Measurements from ENCODE around the gene MGARP.

MGARP gene

GRCh38 chr4:139279760-139280620, at the start of gene MGARP:
TSS of gene MGARP (minus strand) at chr4:139280225. CDS start at chr4:139280158, 67 bp downstream.
- no peak for TF ChIP-seq GATA3 (IDR thresholded peaks at IDR 0.05; ENCODE audit: low read depth, low read length)
- TF ChIP-seq GATA2 (IDR thresholded peaks at IDR 0.05; ENCODE audit: low read depth, low read length) = no peak

- no peak for TF ChIP-seq GATA2 (IDR thresholded peaks at IDR 0.05; ENCODE audit: low read depth, low read length)
- TF ChIP-seq GATA3 (IDR thresholded peaks at IDR 0.05; ENCODE audit: low read depth, low read length) = no peak
Observed at GRCh38 chr4:139329665-139330200, 49.7 kb upstream of the MGARP start.

GRCh38 chr4:139324620-139325019, 44.6 kb upstream of the MGARP start:
- TF ChIP-seq GATA2 (IDR thresholded peaks at IDR 0.05; ENCODE audit: low read depth, low read length) (no peak), GATA3 (IDR thresholded peaks at IDR 0.05; ENCODE audit: low read depth, low read length) (no peak)

- TF ChIP-seq GATA3 (IDR thresholded peaks at IDR 0.05; ENCODE audit: low read depth, low read length) = no peak
- TF ChIP-seq GATA2 (IDR thresholded peaks at IDR 0.05; ENCODE audit: low read depth, low read length) = no peak
Observed at GRCh38 chr4:139319571-139319970, 39.5 kb upstream of the MGARP start.

- TF ChIP-seq GATA2 (IDR thresholded peaks at IDR 0.05; ENCODE audit: low read depth, low read length) = no peak
- no peak for TF ChIP-seq GATA3 (IDR thresholded peaks at IDR 0.05; ENCODE audit: low read depth, low read length)
Observed at GRCh38 chr4:139317635-139318034, 37.6 kb upstream of the MGARP start.

- no peak for TF ChIP-seq GATA3 (IDR thresholded peaks at IDR 0.05; ENCODE audit: low read depth, low read length)
- TF ChIP-seq GATA2 (IDR thresholded peaks at IDR 0.05; ENCODE audit: low read depth, low read length) = no peak
Observed at GRCh38 chr4:139316733-139317132, 36.7 kb upstream of the MGARP start.

GRCh38 chr4:139315221-139315675, 35.2 kb upstream of the MGARP start:
- TF ChIP-seq GATA3 (IDR thresholded peaks at IDR 0.05; ENCODE audit: low read depth, low read length) = no peak
- TF ChIP-seq GATA2 (IDR thresholded peaks at IDR 0.05; ENCODE audit: low read depth, low read length) = no peak

GRCh38 chr4:139314047-139314800, 34.2 kb upstream of the MGARP start:
- TF ChIP-seq GATA3 (IDR thresholded peaks at IDR 0.05; ENCODE audit: low read depth, low read length) (no peak), GATA2 (IDR thresholded peaks at IDR 0.05; ENCODE audit: low read depth, low read length) (no peak)

GRCh38 chr4:139312552-139313332, 32.7 kb upstream of the MGARP start:
- TF ChIP-seq GATA2 (IDR thresholded peaks at IDR 0.05; ENCODE audit: low read depth, low read length) (no peak), GATA3 (IDR thresholded peaks at IDR 0.05; ENCODE audit: low read depth, low read length) (no peak)

- no peak for TF ChIP-seq GATA2 (IDR thresholded peaks at IDR 0.05; ENCODE audit: low read depth, low read length)
- TF ChIP-seq GATA3 (IDR thresholded peaks at IDR 0.05; ENCODE audit: low read depth, low read length) = no peak
Observed at GRCh38 chr4:139311909-139312308, 31.9 kb upstream of the MGARP start.

- TF ChIP-seq GATA2 (IDR thresholded peaks at IDR 0.05; ENCODE audit: low read depth, low read length) (no peak), GATA3 (IDR thresholded peaks at IDR 0.05; ENCODE audit: low read depth, low read length) (no peak)
Observed at GRCh38 chr4:139304920-139305319, 24.9 kb upstream of the MGARP start.

- TF ChIP-seq GATA2 (IDR thresholded peaks at IDR 0.05; ENCODE audit: low read depth, low read length) = no peak
- no peak for TF ChIP-seq GATA3 (IDR thresholded peaks at IDR 0.05; ENCODE audit: low read depth, low read length)
Observed at GRCh38 chr4:139301821-139302611, 22.0 kb upstream of the MGARP start, which contains the start of gene NDUFC1. TSS of gene NDUFC1 (minus strand) at chr4:139302477. CDS start at chr4:139295798, 6,679 bp downstream.

All from SH-SY5Y (cell line).